Astrocyte (in vitro differentiated cells and primary cell): ENCODE measurements around the gene NT5C3B. TPM values are rescaled to one million over a fixed set of nuclear protein-coding genes. Genes with fewer than 3 reads are reported as not detected.

Source experiments
- DNase-seq: peaks from one replicate; pipeline ENCODE4 v3.0.0-alpha.2; 2010; ENCODE audit warnings: low read depth
- FAIRE-seq: peaks from 2 replicates; lab custom pipeline; 2011; peaks lifted over from hg19 to GRCh38; lab: Jason Lieb, UNC
- H2AFZ ChIP-seq: 2 replicates; pipeline ENCODE4 v1.6.0; 2012; ENCODE audit warnings: low read depth, low read length, inconsistent platforms
- H3K27ac ChIP-seq: 2 replicates; pipeline ENCODE4 v1.5.1; 2011; ENCODE audit warnings: low read depth, low read length, inconsistent platforms
- H3K27me3 ChIP-seq: 2 replicates; pipeline ENCODE4 v1.6.0; 2011; ENCODE audit warnings: low read length, inconsistent platforms; ENCODE audit not compliant: insufficient read depth
- H3K36me3 ChIP-seq: 2 replicates; pipeline ENCODE4 v1.5.1; 2011; ENCODE audit warnings: low read length, inconsistent platforms; ENCODE audit not compliant: insufficient read depth
- H3K4me1 ChIP-seq: 2 replicates; pipeline ENCODE4 v1.5.1; 2011; ENCODE audit warnings: low read length, inconsistent platforms; ENCODE audit not compliant: insufficient read depth
- H3K4me2 ChIP-seq: 2 replicates; pipeline ENCODE4 v1.6.0; 2012; ENCODE audit warnings: low read length, inconsistent platforms
- H3K4me3 ChIP-seq: 2 replicates; pipeline ENCODE4 v1.5.1; 2011; ENCODE audit warnings: low read depth, mild to moderate bottlenecking, low read length, inconsistent platforms; ENCODE audit not compliant: insufficient read depth
- H3K79me2 ChIP-seq: 2 replicates; pipeline ENCODE4 v1.6.0; 2012; ENCODE audit warnings: mild to moderate bottlenecking, low read length, inconsistent platforms; ENCODE audit not compliant: insufficient read depth
- H3K9ac ChIP-seq: 2 replicates; pipeline ENCODE4 v1.6.0; 2012; ENCODE audit warnings: mild to moderate bottlenecking, low read length, inconsistent platforms
- H3K9me3 ChIP-seq: 2 replicates; pipeline ENCODE4 v1.5.1; 2012; ENCODE audit warnings: low read depth, mild to moderate bottlenecking, low read length, inconsistent platforms; ENCODE audit not compliant: insufficient read depth
- H4K20me1 ChIP-seq: 2 replicates; pipeline ENCODE4 v1.6.0; 2012; ENCODE audit warnings: low read length, inconsistent platforms; ENCODE audit not compliant: insufficient read depth
- H3K27ac Mint-ChIP-seq: one replicate; pipeline ENCODE4 v1.8.0; 2021; ENCODE audit warnings: mild to moderate bottlenecking, mixed read lengths; ENCODE audit not compliant: unreplicated experiment
- H3K27me3 Mint-ChIP-seq: one replicate; pipeline ENCODE4 v1.8.0; 2021; ENCODE audit warnings: low read depth, mixed read lengths; ENCODE audit not compliant: unreplicated experiment
- H3K36me3 Mint-ChIP-seq: one replicate; pipeline ENCODE4 v1.8.0; 2021; ENCODE audit warnings: low read depth, mixed read lengths; ENCODE audit not compliant: unreplicated experiment
- H3K4me1 Mint-ChIP-seq: one replicate; pipeline ENCODE4 v1.8.0; 2021; ENCODE audit warnings: low read depth, mixed read lengths; ENCODE audit not compliant: unreplicated experiment
- H3K4me3 Mint-ChIP-seq: one replicate; pipeline ENCODE4 v1.8.0; 2021; ENCODE audit warnings: mild to moderate bottlenecking, moderate library complexity, mixed read lengths; ENCODE audit not compliant: unreplicated experiment
- H3K9me3 Mint-ChIP-seq: one replicate; pipeline ENCODE4 v1.8.0; 2021; ENCODE audit warnings: mild to moderate bottlenecking, mixed read lengths; ENCODE audit not compliant: unreplicated experiment
- CTCF ChIP-seq: IDR thresholded peaks from 2 replicates; pipeline ENCODE4 v1.5.1; 2011; ENCODE audit warnings: low read depth, mild to moderate bottlenecking, inconsistent platforms, low read length, moderate library complexity; ENCODE audit not compliant: insufficient read depth
- EZH2 ChIP-seq: IDR thresholded peaks from 2 replicates; pipeline ENCODE4 v1.6.1; 2012; ENCODE audit warnings: mild to moderate bottlenecking, low read length, inconsistent platforms; ENCODE audit not compliant: insufficient read depth
- total RNA-seq: library from RNA; stranded (reverse); gene quantifications from 2 replicates; pipeline ENCODE4 v1.2.1, GENCODE V29; 2021

The NT5C3B gene
- total RNA-seq, 1 donor from 2014 or later = 56.1 TPM

GRCh38 chr17:41822216-41823140 is 13.6 kb downstream of the NT5C3B start:
- FAIRE-seq = no peak
- no peak overlapping the region for H3K9ac ChIP-seq
- TF ChIP-seq EZH2 (no peak), CTCF (no peak)
- H3K36me3 ChIP-seq = peaks cover 16% of the 10 kb centered on the region
- peaks cover 10% of the 10 kb centered on the region for H3K79me2 ChIP-seq
- H4K20me1 ChIP-seq = peaks cover 54% of the 10 kb centered on the region
- no peaks in the 10 kb centered on the region for H3K4me1 Mint-ChIP-seq
- no peaks in the 10 kb centered on the region for H3K9me3 Mint-ChIP-seq
- H2AFZ ChIP-seq = no peak overlapping the region
- no peak overlapping the region for H3K4me3 ChIP-seq
- H3K4me1 ChIP-seq = no peaks in the 10 kb centered on the region
- DNase-seq = no peak
- no peaks in the 10 kb centered on the region for H3K9me3 ChIP-seq
- no peak overlapping the region for H3K27ac ChIP-seq
- no peaks in the 10 kb centered on the region for H3K27me3 Mint-ChIP-seq
- peaks cover 3% of the 10 kb centered on the region for H3K36me3 Mint-ChIP-seq
- H3K4me3 Mint-ChIP-seq = no peak overlapping the region
- no peaks in the 10 kb centered on the region for H3K27me3 ChIP-seq
- H3K4me2 ChIP-seq = no peak overlapping the region
- H3K27ac Mint-ChIP-seq = peak overlapping the region; percentile 66

GRCh38 chr17:41821776-41822175 is 14.3 kb downstream of the NT5C3B start:
- Mint-ChIP-seq H3K9me3 (no peaks in the 10 kb centered on the region), H3K27ac (no peak overlapping the region), H3K4me1 (peaks cover 3% of the 10 kb centered on the region), H3K36me3 (peaks cover 8% of the 10 kb centered on the region), H3K4me3 (no peak overlapping the region), H3K27me3 (no peaks in the 10 kb centered on the region)
- TF ChIP-seq EZH2 (no peak), CTCF (no peak)
- Histone ChIP-seq H3K9ac (no peak overlapping the region), H3K4me2 (no peak overlapping the region), H3K27ac (no peak overlapping the region), H2AFZ (no peak overlapping the region), H3K4me1 (peaks cover 3% of the 10 kb centered on the region), H3K9me3 (no peaks in the 10 kb centered on the region), H3K36me3 (peaks cover 14% of the 10 kb centered on the region), H3K4me3 (no peak overlapping the region), H4K20me1 (peaks cover 61% of the 10 kb centered on the region), H3K79me2 (peaks cover 17% of the 10 kb centered on the region), H3K27me3 (no peaks in the 10 kb centered on the region)
- no peak for FAIRE-seq
- no peak for DNase-seq

DNA sequence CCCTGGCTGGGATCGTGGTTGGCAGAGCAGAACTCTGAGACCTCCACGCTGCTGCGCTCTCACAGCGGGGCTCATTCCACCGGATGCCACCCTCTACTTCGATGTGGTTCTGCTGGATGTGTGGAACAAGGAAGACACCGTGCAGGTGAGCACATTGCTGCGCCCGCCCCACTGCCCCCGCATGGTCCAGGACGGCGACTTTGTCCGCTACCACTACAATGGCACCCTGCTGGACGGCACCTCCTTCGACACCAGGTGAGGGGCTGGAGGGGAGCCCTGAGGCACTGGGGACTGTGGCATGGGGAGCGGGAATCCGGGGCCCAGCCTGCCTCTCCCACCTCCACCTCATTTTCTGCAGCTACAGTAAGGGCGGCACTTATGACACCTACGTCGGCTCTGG is 18.0 kb downstream of the NT5C3B start:
- no peak overlapping the region for H3K4me3 ChIP-seq
- H3K79me2 ChIP-seq = peaks cover 54% of the 10 kb centered on the region
- Mint-ChIP-seq H3K9me3 (no peaks in the 10 kb centered on the region), H3K27me3 (no peaks in the 10 kb centered on the region), H3K27ac (no peak overlapping the region), H3K4me3 (no peak overlapping the region), H3K4me1 (peaks cover 10% of the 10 kb centered on the region), H3K36me3 (peaks cover 13% of the 10 kb centered on the region)
- peaks cover 17% of the 10 kb centered on the region for H3K4me1 ChIP-seq
- no peaks in the 10 kb centered on the region for H3K27me3 ChIP-seq
- no peak for DNase-seq
- peaks cover 19% of the 10 kb centered on the region for H3K36me3 ChIP-seq
- no peak overlapping the region for H3K27ac ChIP-seq
- H2AFZ ChIP-seq = no peak overlapping the region
- H4K20me1 ChIP-seq = peaks cover 79% of the 10 kb centered on the region
- no peak overlapping the region for H3K4me2 ChIP-seq
- TF ChIP-seq EZH2 (no peak), CTCF (no peak)
- H3K9me3 ChIP-seq = no peaks in the 10 kb centered on the region
- H3K9ac ChIP-seq = no peak overlapping the region
- no peak for FAIRE-seq
